ENCODE measurements around the gene COL5A1.

DNA sequence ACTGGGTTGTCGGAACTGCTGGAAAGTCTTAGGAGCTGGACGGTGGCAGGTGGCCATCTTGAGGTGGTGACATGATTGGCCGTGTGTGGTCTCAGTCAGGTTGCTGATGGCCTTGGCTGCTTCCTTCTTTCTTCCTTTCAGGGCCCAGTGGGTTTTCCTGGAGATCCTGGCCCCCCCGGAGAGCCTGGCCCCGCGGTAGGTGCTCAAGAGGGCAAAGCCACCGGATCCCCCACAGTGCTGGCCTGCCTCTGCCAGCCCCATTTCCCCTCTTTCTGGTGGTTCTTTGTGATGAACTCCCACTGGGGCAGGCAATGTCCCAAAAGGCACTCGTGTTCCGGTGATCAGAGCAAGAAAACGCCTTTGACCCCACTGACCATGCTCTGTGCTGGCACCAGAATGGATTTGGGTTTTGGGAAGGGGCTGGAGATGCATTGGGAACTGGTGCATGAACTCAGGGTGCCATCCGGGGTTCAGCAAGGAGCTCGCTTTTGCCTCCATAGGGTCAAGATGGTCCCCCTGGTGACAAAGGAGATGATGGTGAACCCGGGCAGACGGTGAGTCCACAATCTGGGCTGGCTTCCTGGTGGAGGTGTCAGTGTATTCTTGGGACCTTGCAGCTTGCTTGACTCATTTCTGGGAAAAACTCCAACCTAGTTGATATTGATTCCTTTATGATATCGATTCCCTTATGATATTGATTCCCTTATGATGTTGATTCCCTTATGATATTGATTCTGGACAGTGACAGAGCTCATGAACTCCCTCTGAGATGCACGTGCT is 174.0 kb downstream of the COL5A1 start:
- TF ChIP-seq EZH2 (IDR thresholded peaks at IDR 0.05; ENCODE audit: insufficient read depth, poor library complexity, severe bottlenecking) (no peak), EZH2phosphoT487 (IDR thresholded peaks at IDR 0.05; ENCODE audit: insufficient read depth, low read depth) (no peak)
